ENCODE data around the gene CSRNP3.

Gene CSRNP3

GRCh38 chr2:165678882-165679281 is 209.4 kb downstream of the CSRNP3 start:
- peaks cover 75% of the 10 kb centered on the region for H3K36me3 Mint-ChIP-seq (ENCODE audit: low read depth)
- H3K27me3 Mint-ChIP-seq (ENCODE audit: low read depth): no peaks in the 10 kb centered on the region

GRCh38 chr2:165679621-165680020 is 210.1 kb downstream of the CSRNP3 start:
- H3K9me3 Mint-ChIP-seq: no peaks in the 10 kb centered on the region
- H3K27ac Mint-ChIP-seq: no peak overlapping the region
- H3K4me3 Mint-ChIP-seq: no peak overlapping the region
- TF ChIP-seq CTCF (IDR thresholded peaks at IDR 0.05; ENCODE audit: unreplicated experiment in 3 of 3): no peak
- H3K36me3 Mint-ChIP-seq (ENCODE audit: low read depth): peaks cover 71% of the 10 kb centered on the region
- H3K27me3 Mint-ChIP-seq (ENCODE audit: low read depth): no peaks in the 10 kb centered on the region
- peaks cover 40% of the 10 kb centered on the region for H3K4me1 Mint-ChIP-seq

More at GRCh38 chr2:165678882-165679281, 209.4 kb downstream of the CSRNP3 start:
- Mint-ChIP-seq H3K27ac (peak overlapping the region in 2 of 3 experiments; percentile 33 to 48), H3K4me3 (no peak overlapping the region), H3K9me3 (no peaks in the 10 kb centered on the region), H3K4me1 (peaks cover 39% of the 10 kb centered on the region)
- TF ChIP-seq CTCF (IDR thresholded peaks at IDR 0.05; ENCODE audit: unreplicated experiment in 3 of 3): no peak

GRCh38 chr2:165681841-165682240 is 212.3 kb downstream of the CSRNP3 start:
- no peak for TF ChIP-seq CTCF (IDR thresholded peaks at IDR 0.05; ENCODE audit: unreplicated experiment in 3 of 3)
- Mint-ChIP-seq H3K36me3 (ENCODE audit: low read depth) (peaks cover 61% of the 10 kb centered on the region), H3K9me3 (no peaks in the 10 kb centered on the region), H3K27ac (peak overlapping the region; percentile 26 to 82 (median 42)), H3K4me1 (peaks cover 36% of the 10 kb centered on the region), H3K27me3 (ENCODE audit: low read depth) (no peaks in the 10 kb centered on the region), H3K4me3 (peak overlapping the region in 1 of 3 experiments; percentile 10)

GRCh38 chr2:165682546-165682945 is 213.0 kb downstream of the CSRNP3 start:
- H3K4me1 Mint-ChIP-seq: peaks cover 42% of the 10 kb centered on the region
- H3K27ac Mint-ChIP-seq: peak overlapping the region; percentile 42 to 82 (median 71)
- no peaks in the 10 kb centered on the region for H3K9me3 Mint-ChIP-seq
- H3K27me3 Mint-ChIP-seq (ENCODE audit: low read depth): no peaks in the 10 kb centered on the region
- peaks cover 60% of the 10 kb centered on the region for H3K36me3 Mint-ChIP-seq (ENCODE audit: low read depth)
- H3K4me3 Mint-ChIP-seq: no peak overlapping the region
- TF ChIP-seq CTCF (IDR thresholded peaks at IDR 0.05; ENCODE audit: unreplicated experiment in 3 of 3): no peak

- no peak for TF ChIP-seq CTCF (IDR thresholded peaks at IDR 0.05; ENCODE audit: unreplicated experiment in 3 of 3)
- H3K9me3 Mint-ChIP-seq: no peaks in the 10 kb centered on the region
- peak overlapping the region; percentile 4 to 90 (median 46) for H3K27ac Mint-ChIP-seq
- H3K27me3 Mint-ChIP-seq (ENCODE audit: low read depth): no peaks in the 10 kb centered on the region
- peaks cover 34% of the 10 kb centered on the region for H3K4me1 Mint-ChIP-seq
- no peak overlapping the region for H3K4me3 Mint-ChIP-seq
- H3K36me3 Mint-ChIP-seq (ENCODE audit: low read depth): peaks cover 27% of the 10 kb centered on the region
Observed at GRCh38 chr2:165686800-165687199, 217.3 kb downstream of the CSRNP3 start.

GRCh38 chr2:165687426-165688002 is 218.0 kb downstream of the CSRNP3 start:
- Mint-ChIP-seq H3K27me3 (ENCODE audit: low read depth) (no peaks in the 10 kb centered on the region), H3K4me1 (peaks cover 27% of the 10 kb centered on the region), H3K36me3 (ENCODE audit: low read depth) (peaks cover 22% of the 10 kb centered on the region), H3K4me3 (no peak overlapping the region), H3K9me3 (no peaks in the 10 kb centered on the region), H3K27ac (peak overlapping the region; percentile 4 to 90 (median 46))
- no peak for TF ChIP-seq CTCF (IDR thresholded peaks at IDR 0.05; ENCODE audit: unreplicated experiment in 3 of 3)
